PC-3 (cell line): ENCODE results near the gene CNNM1. TPM values are rescaled to one million over a fixed set of nuclear protein-coding genes. Genes with fewer than 3 reads are reported as not detected.

Experiments
- ATAC-seq: fragments of 200-7000 bp; cut with Tn5 transposase; 2 replicates; pipeline ENCODE4 v1.9.1; 2020; ENCODE audit warnings: mild to moderate bottlenecking, moderate library complexity
- BruUV-seq: library from RNA; stranded (reverse); fragments of 400-500 nt; replicated peaks from 2 replicates; lab custom pipeline; 2021; lab: Mats Ljungman, UMichigan
- CTCF ChIA-PET: fragments of 300-600 bp; sonication (Branson Sonifier 250); formaldehyde crosslinking; loops from one replicate; lab custom pipeline; 2022; ENCODE audit warnings: antibody characterized with exemption; lab: Charles Lee
- POLR2A ChIA-PET: fragments of 300-600 bp; sonication (Branson Sonifier 250); formaldehyde crosslinking; loops from one replicate; lab custom pipeline; 2022; ENCODE audit warnings: antibody characterized with exemption; ENCODE audit not compliant: unreplicated experiment; lab: Charles Lee
- DNase-seq: peaks from one replicate; pipeline ENCODE4 v3.0.0-alpha.2; 2015
- H2AFZ ChIP-seq: fragments of 300-600 bp; sonication (generic); 2 replicates; pipeline ENCODE4 v1.6.0; 2016; ENCODE audit warnings: antibody characterized with exemption, low read length
- H3F3A ChIP-seq: fragments of 300-600 bp; sonication (generic); one replicate; pipeline ENCODE4 v1.6.0; 2017; ENCODE audit warnings: antibody characterized with exemption, low read length, control low read depth, mild to moderate bottlenecking; ENCODE audit not compliant: unreplicated experiment
- H3K27ac ChIP-seq: fragments of 300-600 bp; sonication (generic); 2 replicates; pipeline ENCODE4 v1.5.1; 2016; ENCODE audit warnings: mild to moderate bottlenecking, low read length
- H3K27me3 ChIP-seq: fragments of 300-600 bp; sonication (generic); 2 replicates; pipeline ENCODE4 v1.6.1; 2016; ENCODE audit warnings: low read length, mixed read lengths
- H3K36me3 ChIP-seq: fragments of 300-600 bp; sonication (generic); 2 replicates; pipeline ENCODE4 v1.6.1; 2016; ENCODE audit warnings: low read depth, mixed run types, low read length, mixed read lengths
- H3K4me1 ChIP-seq: fragments of 300-600 bp; sonication (generic); 2 replicates; pipeline ENCODE4 v1.5.1; 2016; ENCODE audit warnings: low read length; ENCODE audit not compliant: insufficient read depth
- H3K4me2 ChIP-seq: fragments of 300-600 bp; sonication (generic); 2 replicates; pipeline ENCODE4 v1.6.0; 2016; ENCODE audit warnings: low read length
- H3K4me3 ChIP-seq: fragments of 300-600 bp; sonication (generic); 2 replicates; pipeline ENCODE4 v1.5.1; 2016; ENCODE audit warnings: mild to moderate bottlenecking, low read length, mixed read lengths
- H3K79me2 ChIP-seq: fragments of 300-600 bp; sonication (generic); 2 replicates; pipeline ENCODE4 v1.6.1; 2017; ENCODE audit warnings: low read length, mixed read lengths
- H3K9ac ChIP-seq: fragments of 300-600 bp; sonication (generic); 2 replicates; pipeline ENCODE4 v1.6.0; 2016; ENCODE audit warnings: mild to moderate bottlenecking, low read length
- H3K9me2 ChIP-seq: fragments of 300-600 bp; sonication (generic); replicated peaks from 2 replicates; pipeline ENCODE4 v1.6.1; 2016; ENCODE audit warnings: mixed run types, low read length, mixed read lengths
- H3K9me3 ChIP-seq: fragments of 300-600 bp; sonication (generic); 2 replicates; pipeline ENCODE4 v1.6.1; 2016; ENCODE audit warnings: low read length, mixed read lengths
- H4K20me1 ChIP-seq: fragments of 300-600 bp; sonication (generic); 2 replicates; pipeline ENCODE4 v1.6.1; 2016; ENCODE audit warnings: low read length, mixed read lengths
- EZH2 ChIP-seq: fragments of 300-600 bp; sonication (generic); IDR thresholded peaks from one replicate; pipeline ENCODE4 v1.6.1; 2017; ENCODE audit warnings: antibody characterized with exemption, mild to moderate bottlenecking, low read length; ENCODE audit not compliant: unreplicated experiment
- EZH2phosphoT487 ChIP-seq: fragments of 300-600 bp; sonication (generic); IDR thresholded peaks from 2 replicates; pipeline ENCODE4 v1.6.1; 2018; ENCODE audit warnings: mild to moderate bottlenecking, antibody characterized with exemption, low read length, borderline replicate concordance
- intact Hi-C: fragments of 100-400 bp; cut with micrococcal nuclease; formaldehyde crosslinking; loops from 2 replicates; pipeline ENCODE4 v1.9.0; 2023
- total RNA-seq: library from RNA; depleted of rRNA; stranded (reverse); fragments of >200 nt; gene quantifications from 2 replicates; pipeline ENCODE4 v1.2.3, GENCODE V29; 2014
- TF ChIP-seq, protein P1 (sequence below): fragments of 300-600 bp; sonication (generic); conservative IDR thresholded peaks from 2 replicates; pipeline ENCODE4 v1.5.1; 2017; ENCODE audit warnings: antibody characterized with exemption, low read depth, mild to moderate bottlenecking, low read length

Gene CNNM1
- total RNA-seq, 1 experiment from 2014 or later = 3.3 TPM

DNA sequence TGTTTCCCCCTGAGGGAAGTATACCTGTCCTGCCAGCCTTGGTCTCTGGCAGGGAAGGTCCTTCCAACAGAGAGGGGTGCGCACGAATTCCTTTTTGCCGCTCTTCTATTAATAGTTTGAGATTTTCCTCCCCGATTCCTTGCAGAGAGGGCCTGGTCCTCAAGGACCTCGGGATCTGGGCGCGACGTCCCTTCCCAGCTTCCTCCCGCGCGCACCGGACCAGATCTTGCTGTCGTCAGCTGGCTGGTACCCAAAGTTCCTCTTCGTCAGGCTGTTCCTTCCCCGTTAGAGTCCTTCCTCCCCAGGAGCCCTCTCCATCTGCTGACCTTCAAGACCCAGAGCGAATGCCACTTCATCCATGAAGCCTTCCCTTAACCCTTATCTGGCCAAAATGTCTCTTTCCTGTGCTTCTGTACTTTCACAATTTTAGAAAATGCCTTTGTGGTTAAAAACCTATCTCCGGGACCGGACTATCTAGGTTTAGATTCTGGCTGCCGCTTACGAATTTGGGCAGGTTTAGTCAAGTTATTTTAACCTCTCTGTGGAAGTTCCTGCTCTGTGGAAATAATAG, 102.1 kb downstream of the CNNM1 start:
- Histone ChIP-seq H3K36me3 (no peaks in the 10 kb centered on the region), H3K4me3 (peak overlapping the region; percentile 98), H3K4me1 (peaks cover 6% of the 10 kb centered on the region), H4K20me1 (no peaks in the 10 kb centered on the region; the same call in 1 of the 2 replicates), H3K9ac (peak overlapping the region; percentile 81), H3K27ac (peak overlapping the region; percentile 66), H3K9me3 (no peaks in the 10 kb centered on the region), H3K27me3 (no peaks in the 10 kb centered on the region), H3K4me2 (peak overlapping the region; percentile 96), H3K79me2 (peaks cover 55% of the 10 kb centered on the region), H2AFZ (peak overlapping the region; percentile 86), H3F3A (no peaks in the 10 kb centered on the region), H3K9me2 (no peaks in the 10 kb centered on the region)
- TF ChIP-seq, protein P1, sequence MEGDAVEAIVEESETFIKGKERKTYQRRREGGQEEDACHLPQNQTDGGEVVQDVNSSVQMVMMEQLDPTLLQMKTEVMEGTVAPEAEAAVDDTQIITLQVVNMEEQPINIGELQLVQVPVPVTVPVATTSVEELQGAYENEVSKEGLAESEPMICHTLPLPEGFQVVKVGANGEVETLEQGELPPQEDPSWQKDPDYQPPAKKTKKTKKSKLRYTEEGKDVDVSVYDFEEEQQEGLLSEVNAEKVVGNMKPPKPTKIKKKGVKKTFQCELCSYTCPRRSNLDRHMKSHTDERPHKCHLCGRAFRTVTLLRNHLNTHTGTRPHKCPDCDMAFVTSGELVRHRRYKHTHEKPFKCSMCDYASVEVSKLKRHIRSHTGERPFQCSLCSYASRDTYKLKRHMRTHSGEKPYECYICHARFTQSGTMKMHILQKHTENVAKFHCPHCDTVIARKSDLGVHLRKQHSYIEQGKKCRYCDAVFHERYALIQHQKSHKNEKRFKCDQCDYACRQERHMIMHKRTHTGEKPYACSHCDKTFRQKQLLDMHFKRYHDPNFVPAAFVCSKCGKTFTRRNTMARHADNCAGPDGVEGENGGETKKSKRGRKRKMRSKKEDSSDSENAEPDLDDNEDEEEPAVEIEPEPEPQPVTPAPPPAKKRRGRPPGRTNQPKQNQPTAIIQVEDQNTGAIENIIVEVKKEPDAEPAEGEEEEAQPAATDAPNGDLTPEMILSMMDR = no peak
- TF ChIP-seq EZH2phosphoT487 (no peak), EZH2 (no peak)
- peak; percentile 16 for ATAC-seq
- ChIA-PET CTCF (no interaction called here), POLR2A (no interaction called here)
- TSS peak; percentile 58 for BruUV-seq
- DNase-seq = peak; percentile 32
- intact Hi-C loops = loop anchor here (10.0 kb wide), 1 partner anchor 254 kb away; no protein-coding TSS in a partner anchor

DNA sequence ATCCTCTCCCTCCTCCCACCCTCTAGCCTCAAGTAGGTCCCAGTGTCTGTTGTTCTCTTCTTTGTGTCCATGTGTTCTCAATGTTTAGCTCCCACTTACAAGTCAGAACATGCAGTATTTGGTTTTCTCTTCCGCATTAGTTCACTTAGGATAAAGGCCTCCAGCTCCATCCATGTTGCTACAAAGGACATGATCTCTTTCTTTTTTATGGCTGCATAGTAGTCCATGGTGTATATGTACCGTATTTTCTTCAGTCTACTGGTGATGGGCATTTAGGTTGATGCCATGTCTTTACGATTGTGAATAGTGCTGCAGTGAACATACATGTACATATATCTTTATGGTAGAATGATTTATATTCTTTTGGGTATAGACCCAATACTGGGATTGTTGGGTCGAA, 102.9 kb downstream of the CNNM1 start:
- H3F3A ChIP-seq = no peaks in the 10 kb centered on the region
- POLR2A ChIA-PET = no interaction called here
- DNase-seq (no peak), ATAC-seq (no peak)
- H2AFZ ChIP-seq = no peak overlapping the region
- peak overlapping the region; percentile 98; the same call in 1 of the 2 replicates for H3K4me3 ChIP-seq
- intact Hi-C loops = loop anchor here (2.0 to 10.0 kb wide), 2 partner anchors 95 to 253 kb away; no protein-coding TSS in a partner anchor
- TF ChIP-seq EZH2phosphoT487 = no peak
- TF ChIP-seq, protein P1 = no peak
- no peak for TF ChIP-seq EZH2
- no peaks in the 10 kb centered on the region for H3K36me3 ChIP-seq
- peak overlapping the region; percentile 96 for H3K4me2 ChIP-seq
- H3K9ac ChIP-seq = no peak overlapping the region
- no TSS peak for BruUV-seq
- no peak overlapping the region for H3K27ac ChIP-seq
- no peaks in the 10 kb centered on the region for H3K27me3 ChIP-seq
- H3K4me1 ChIP-seq = peaks cover 6% of the 10 kb centered on the region
- CTCF ChIA-PET = no interaction called here
- peaks cover 48% of the 10 kb centered on the region for H3K79me2 ChIP-seq
- H3K9me2 ChIP-seq = no peaks in the 10 kb centered on the region
- H3K9me3 ChIP-seq = no peaks in the 10 kb centered on the region
- no peaks in the 10 kb centered on the region; the same call in 1 of the 2 replicates for H4K20me1 ChIP-seq

- intact Hi-C loops = loop anchor here (1.0 to 10.0 kb wide), 3 partner anchors 41 to 252 kb away; no protein-coding TSS in a partner anchor
Observed at GRCh38 chr10:99432881-99433280, 103.7 kb downstream of the CNNM1 start.

More at GRCh38 chr10:99432881-99433280, 103.7 kb downstream of the CNNM1 start:
- no peaks in the 10 kb centered on the region for H3K9me3 ChIP-seq
- no peak for DNase-seq
- H3K4me3 ChIP-seq = no peak overlapping the region
- H3K4me2 ChIP-seq = no peak overlapping the region
- H2AFZ ChIP-seq = no peak overlapping the region
- no peak overlapping the region for H3K9ac ChIP-seq
- H3K36me3 ChIP-seq = no peaks in the 10 kb centered on the region
- H3K27me3 ChIP-seq = no peaks in the 10 kb centered on the region
- TF ChIP-seq, protein P1 = no peak
- no peak for TF ChIP-seq EZH2
- no peak for TF ChIP-seq EZH2phosphoT487
- H3K79me2 ChIP-seq = peaks cover 43% of the 10 kb centered on the region
- no peaks in the 10 kb centered on the region for H3F3A ChIP-seq
- peaks cover 6% of the 10 kb centered on the region for H3K4me1 ChIP-seq
- H4K20me1 ChIP-seq = no peaks in the 10 kb centered on the region; the same call in 1 of the 2 replicates
- H3K9me2 ChIP-seq = no peaks in the 10 kb centered on the region
- ATAC-seq = no peak
- ChIA-PET CTCF (no interaction called here), POLR2A (no interaction called here)
- H3K27ac ChIP-seq = no peak overlapping the region
- no TSS peak for BruUV-seq
